WTC11 (cell line): Measurements from ENCODE around the gene SPAAR.

Source experiments
- GABPB1 ChIP-seq: sonication (generic); formaldehyde crosslinking; IDR thresholded peaks from 2 replicates; pipeline ENCODE4 v1.8.1; 2023; ENCODE audit warnings: mild to moderate bottlenecking, missing genetic modification reagents
- MAX ChIP-seq: sonication (generic); formaldehyde crosslinking; IDR thresholded peaks from 2 replicates; pipeline ENCODE4 v1.8.0; 2022; ENCODE audit warnings: mild to moderate bottlenecking, missing genetic modification reagents
- NR1H2 ChIP-seq: sonication (generic); formaldehyde crosslinking; IDR thresholded peaks from 2 replicates; pipeline ENCODE4 v1.9.0; 2021; ENCODE audit warnings: mild to moderate bottlenecking, moderate library complexity, missing genetic modification reagents
- NR2C2 ChIP-seq: sonication (generic); formaldehyde crosslinking; IDR thresholded peaks from 2 replicates; pipeline ENCODE4 v1.8.0; 2022; ENCODE audit warnings: mild to moderate bottlenecking, missing genetic modification reagents
- TCF7 ChIP-seq: sonication (generic); formaldehyde crosslinking; IDR thresholded peaks from 2 replicates; pipeline ENCODE4 v1.8.0; 2022; ENCODE audit warnings: mild to moderate bottlenecking, low read depth, missing genetic modification reagents, moderate library complexity
- TF ChIP-seq, protein P1 (sequence below): fragments of 200-600 bp; IDR thresholded peaks from 2 replicates; pipeline ENCODE4 v1.8.0; 2022; ENCODE audit warnings: antibody characterized with exemption
- TF ChIP-seq, protein P2 (sequence below): sonication (generic); formaldehyde crosslinking; IDR thresholded peaks from 2 replicates; pipeline ENCODE4 v1.8.1; 2023; ENCODE audit warnings: mild to moderate bottlenecking, missing genetic modification reagents, borderline replicate concordance

- TF ChIP-seq NR2C2 (CRISPR knock-in tag) (no peak), TCF7 (CRISPR knock-in tag) (no peak), GABPB1 (CRISPR knock-in tag) (no peak), MAX (CRISPR knock-in tag) (no peak), NR1H2 (no peak)
- TF ChIP-seq, protein P1, sequence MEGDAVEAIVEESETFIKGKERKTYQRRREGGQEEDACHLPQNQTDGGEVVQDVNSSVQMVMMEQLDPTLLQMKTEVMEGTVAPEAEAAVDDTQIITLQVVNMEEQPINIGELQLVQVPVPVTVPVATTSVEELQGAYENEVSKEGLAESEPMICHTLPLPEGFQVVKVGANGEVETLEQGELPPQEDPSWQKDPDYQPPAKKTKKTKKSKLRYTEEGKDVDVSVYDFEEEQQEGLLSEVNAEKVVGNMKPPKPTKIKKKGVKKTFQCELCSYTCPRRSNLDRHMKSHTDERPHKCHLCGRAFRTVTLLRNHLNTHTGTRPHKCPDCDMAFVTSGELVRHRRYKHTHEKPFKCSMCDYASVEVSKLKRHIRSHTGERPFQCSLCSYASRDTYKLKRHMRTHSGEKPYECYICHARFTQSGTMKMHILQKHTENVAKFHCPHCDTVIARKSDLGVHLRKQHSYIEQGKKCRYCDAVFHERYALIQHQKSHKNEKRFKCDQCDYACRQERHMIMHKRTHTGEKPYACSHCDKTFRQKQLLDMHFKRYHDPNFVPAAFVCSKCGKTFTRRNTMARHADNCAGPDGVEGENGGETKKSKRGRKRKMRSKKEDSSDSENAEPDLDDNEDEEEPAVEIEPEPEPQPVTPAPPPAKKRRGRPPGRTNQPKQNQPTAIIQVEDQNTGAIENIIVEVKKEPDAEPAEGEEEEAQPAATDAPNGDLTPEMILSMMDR: no peak
- TF ChIP-seq, protein P2, sequence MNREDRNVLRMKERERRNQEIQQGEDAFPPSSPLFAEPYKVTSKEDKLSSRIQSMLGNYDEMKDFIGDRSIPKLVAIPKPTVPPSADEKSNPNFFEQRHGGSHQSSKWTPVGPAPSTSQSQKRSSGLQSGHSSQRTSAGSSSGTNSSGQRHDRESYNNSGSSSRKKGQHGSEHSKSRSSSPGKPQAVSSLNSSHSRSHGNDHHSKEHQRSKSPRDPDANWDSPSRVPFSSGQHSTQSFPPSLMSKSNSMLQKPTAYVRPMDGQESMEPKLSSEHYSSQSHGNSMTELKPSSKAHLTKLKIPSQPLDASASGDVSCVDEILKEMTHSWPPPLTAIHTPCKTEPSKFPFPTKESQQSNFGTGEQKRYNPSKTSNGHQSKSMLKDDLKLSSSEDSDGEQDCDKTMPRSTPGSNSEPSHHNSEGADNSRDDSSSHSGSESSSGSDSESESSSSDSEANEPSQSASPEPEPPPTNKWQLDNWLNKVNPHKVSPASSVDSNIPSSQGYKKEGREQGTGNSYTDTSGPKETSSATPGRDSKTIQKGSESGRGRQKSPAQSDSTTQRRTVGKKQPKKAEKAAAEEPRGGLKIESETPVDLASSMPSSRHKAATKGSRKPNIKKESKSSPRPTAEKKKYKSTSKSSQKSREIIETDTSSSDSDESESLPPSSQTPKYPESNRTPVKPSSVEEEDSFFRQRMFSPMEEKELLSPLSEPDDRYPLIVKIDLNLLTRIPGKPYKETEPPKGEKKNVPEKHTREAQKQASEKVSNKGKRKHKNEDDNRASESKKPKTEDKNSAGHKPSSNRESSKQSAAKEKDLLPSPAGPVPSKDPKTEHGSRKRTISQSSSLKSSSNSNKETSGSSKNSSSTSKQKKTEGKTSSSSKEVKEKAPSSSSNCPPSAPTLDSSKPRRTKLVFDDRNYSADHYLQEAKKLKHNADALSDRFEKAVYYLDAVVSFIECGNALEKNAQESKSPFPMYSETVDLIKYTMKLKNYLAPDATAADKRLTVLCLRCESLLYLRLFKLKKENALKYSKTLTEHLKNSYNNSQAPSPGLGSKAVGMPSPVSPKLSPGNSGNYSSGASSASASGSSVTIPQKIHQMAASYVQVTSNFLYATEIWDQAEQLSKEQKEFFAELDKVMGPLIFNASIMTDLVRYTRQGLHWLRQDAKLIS (CRISPR knock-in tag): no peak
Observed at GRCh38 chr9:35863583-35863982, 45.7 kb upstream of the SPAAR start.
